Astrocyte (in vitro differentiated cells and primary cell): ENCODE measurements around the gene EXOSC2. TPM values are rescaled to one million over a fixed set of nuclear protein-coding genes. Genes with fewer than 3 reads are reported as not detected.
A peak's percentile ranks its signal among the peaks of the same experiment; 100 is the strongest.

Source experiments
- DNase-seq: peaks from one replicate; pipeline ENCODE4 v3.0.0-alpha.2; 2010; ENCODE audit warnings: low read depth
- FAIRE-seq: peaks from 2 replicates; lab custom pipeline; 2011; peaks lifted over from hg19 to GRCh38; lab: Jason Lieb, UNC
- H2AFZ ChIP-seq: 2 replicates; pipeline ENCODE4 v1.6.0; 2012; ENCODE audit warnings: low read depth, low read length, inconsistent platforms
- H3K27ac ChIP-seq: 2 replicates; pipeline ENCODE4 v1.5.1; 2011; ENCODE audit warnings: low read depth, low read length, inconsistent platforms
- H3K27me3 ChIP-seq: 2 replicates; pipeline ENCODE4 v1.6.0; 2011; ENCODE audit warnings: low read length, inconsistent platforms; ENCODE audit not compliant: insufficient read depth
- H3K36me3 ChIP-seq: 2 replicates; pipeline ENCODE4 v1.5.1; 2011; ENCODE audit warnings: low read length, inconsistent platforms; ENCODE audit not compliant: insufficient read depth
- H3K4me1 ChIP-seq: 2 replicates; pipeline ENCODE4 v1.5.1; 2011; ENCODE audit warnings: low read length, inconsistent platforms; ENCODE audit not compliant: insufficient read depth
- H3K4me2 ChIP-seq: 2 replicates; pipeline ENCODE4 v1.6.0; 2012; ENCODE audit warnings: low read length, inconsistent platforms
- H3K4me3 ChIP-seq: 2 replicates; pipeline ENCODE4 v1.5.1; 2011; ENCODE audit warnings: low read depth, mild to moderate bottlenecking, low read length, inconsistent platforms; ENCODE audit not compliant: insufficient read depth
- H3K79me2 ChIP-seq: 2 replicates; pipeline ENCODE4 v1.6.0; 2012; ENCODE audit warnings: mild to moderate bottlenecking, low read length, inconsistent platforms; ENCODE audit not compliant: insufficient read depth
- H3K9ac ChIP-seq: 2 replicates; pipeline ENCODE4 v1.6.0; 2012; ENCODE audit warnings: mild to moderate bottlenecking, low read length, inconsistent platforms
- H3K9me3 ChIP-seq: 2 replicates; pipeline ENCODE4 v1.5.1; 2012; ENCODE audit warnings: low read depth, mild to moderate bottlenecking, low read length, inconsistent platforms; ENCODE audit not compliant: insufficient read depth
- H4K20me1 ChIP-seq: 2 replicates; pipeline ENCODE4 v1.6.0; 2012; ENCODE audit warnings: low read length, inconsistent platforms; ENCODE audit not compliant: insufficient read depth
- H3K27ac Mint-ChIP-seq: one replicate; pipeline ENCODE4 v1.8.0; 2021; ENCODE audit warnings: mild to moderate bottlenecking, mixed read lengths; ENCODE audit not compliant: unreplicated experiment
- H3K27me3 Mint-ChIP-seq: one replicate; pipeline ENCODE4 v1.8.0; 2021; ENCODE audit warnings: low read depth, mixed read lengths; ENCODE audit not compliant: unreplicated experiment
- H3K36me3 Mint-ChIP-seq: one replicate; pipeline ENCODE4 v1.8.0; 2021; ENCODE audit warnings: low read depth, mixed read lengths; ENCODE audit not compliant: unreplicated experiment
- H3K4me1 Mint-ChIP-seq: one replicate; pipeline ENCODE4 v1.8.0; 2021; ENCODE audit warnings: low read depth, mixed read lengths; ENCODE audit not compliant: unreplicated experiment
- H3K4me3 Mint-ChIP-seq: one replicate; pipeline ENCODE4 v1.8.0; 2021; ENCODE audit warnings: mild to moderate bottlenecking, moderate library complexity, mixed read lengths; ENCODE audit not compliant: unreplicated experiment
- H3K9me3 Mint-ChIP-seq: one replicate; pipeline ENCODE4 v1.8.0; 2021; ENCODE audit warnings: mild to moderate bottlenecking, mixed read lengths; ENCODE audit not compliant: unreplicated experiment
- CTCF ChIP-seq: IDR thresholded peaks from 2 replicates; pipeline ENCODE4 v1.5.1; 2011; ENCODE audit warnings: low read depth, mild to moderate bottlenecking, inconsistent platforms, low read length, moderate library complexity; ENCODE audit not compliant: insufficient read depth
- EZH2 ChIP-seq: IDR thresholded peaks from 2 replicates; pipeline ENCODE4 v1.6.1; 2012; ENCODE audit warnings: mild to moderate bottlenecking, low read length, inconsistent platforms; ENCODE audit not compliant: insufficient read depth
- total RNA-seq: library from RNA; stranded (reverse); gene quantifications from 2 replicates; pipeline ENCODE4 v1.2.1, GENCODE V29; 2021

Gene EXOSC2
- total RNA-seq, 1 donor from 2014 or later = 28.1 TPM

GRCh38 chr9:130665029-130665430 is 28.6 kb upstream of the EXOSC2 start:
- Histone ChIP-seq H3K4me1 (no peaks in the 10 kb centered on the region), H2AFZ (no peak overlapping the region), H3K27ac (no peak overlapping the region), H3K36me3 (no peaks in the 10 kb centered on the region), H4K20me1 (peaks cover 26% of the 10 kb centered on the region), H3K4me3 (no peak overlapping the region), H3K9ac (no peak overlapping the region), H3K4me2 (no peak overlapping the region), H3K27me3 (peaks cover 65% of the 10 kb centered on the region), H3K9me3 (peaks cover 5% of the 10 kb centered on the region), H3K79me2 (no peaks in the 10 kb centered on the region)
- Mint-ChIP-seq H3K27ac (peak overlapping the region; percentile 75), H3K27me3 (peaks cover 51% of the 10 kb centered on the region), H3K9me3 (peaks cover 3% of the 10 kb centered on the region), H3K4me1 (no peaks in the 10 kb centered on the region), H3K4me3 (no peak overlapping the region), H3K36me3 (no peaks in the 10 kb centered on the region)
- TF ChIP-seq CTCF (no peak), EZH2 (no peak)
- DNase-seq (no peak), FAIRE-seq (no peak)

- Histone ChIP-seq H3K27me3 (peaks cover 63% of the 10 kb centered on the region), H3K79me2 (no peaks in the 10 kb centered on the region), H3K4me3 (no peak overlapping the region), H3K36me3 (no peaks in the 10 kb centered on the region), H3K9ac (no peak overlapping the region), H3K9me3 (peaks cover 5% of the 10 kb centered on the region), H4K20me1 (peaks cover 26% of the 10 kb centered on the region), H2AFZ (no peak overlapping the region), H3K4me2 (no peak overlapping the region), H3K4me1 (no peaks in the 10 kb centered on the region), H3K27ac (no peak overlapping the region)
- FAIRE-seq (no peak), DNase-seq (no peak)
- peaks cover 55% of the 10 kb centered on the region for H3K27me3 Mint-ChIP-seq
- H3K4me1 Mint-ChIP-seq = no peaks in the 10 kb centered on the region
- H3K4me3 Mint-ChIP-seq = no peak overlapping the region
- peak overlapping the region; percentile 75 for H3K27ac Mint-ChIP-seq
- H3K36me3 Mint-ChIP-seq = peaks cover 2% of the 10 kb centered on the region
- H3K9me3 Mint-ChIP-seq = peaks cover 3% of the 10 kb centered on the region
- TF ChIP-seq CTCF (no peak), EZH2 (peak; percentile 100)
Observed at GRCh38 chr9:130665431-130666392, 27.9 kb upstream of the EXOSC2 start.
